IMR-90 (cell line): Measurements from ENCODE around the gene BCAS4. TPM values are rescaled to one million over a fixed set of nuclear protein-coding genes. Genes with fewer than 3 reads are reported as not detected.

Source experiments
- ATAC-seq: fragments of 200-7000 bp; cut with Tn5 transposase; 2 replicates; pipeline ENCODE4 v1.9.1; 2020; ENCODE audit warnings: low read depth, mild to moderate bottlenecking, moderate library complexity
- BruUV-seq: library from RNA; stranded (reverse); fragments of 400-500 nt; replicated peaks from 2 replicates; lab custom pipeline; 2021; lab: Mats Ljungman, UMichigan
- CTCF ChIA-PET: fragments of 300-600 bp; formaldehyde crosslinking; extraction: SDS; loops from one replicate; lab custom pipeline; 2021; ENCODE audit warnings: antibody characterized with exemption; lab: Yijun Ruan, JAX
- POLR2A ChIA-PET: fragments of 300-600 bp; sonication (Branson Sonifier 250); formaldehyde crosslinking; loops from one replicate; lab custom pipeline; 2022; ENCODE audit warnings: antibody characterized with exemption; ENCODE audit not compliant: unreplicated experiment; lab: Charles Lee
- DNase-seq: peaks from one replicate; pipeline ENCODE4 v3.0.0; 2013
- H2AFZ ChIP-seq: replicated peaks from 2 replicates; pipeline ENCODE3; 2013; ENCODE audit warnings: low read length, mild to moderate bottlenecking; ENCODE audit not compliant: poor library complexity
- H2AK5ac ChIP-seq: 2 replicates; pipeline ENCODE4 v1.6.1; 2013; ENCODE audit warnings: low read depth, low read length, inconsistent platforms
- H2AK9ac ChIP-seq: replicated peaks from 2 replicates; pipeline ENCODE3; 2013; ENCODE audit warnings: mild to moderate bottlenecking, low read depth, low read length, moderate library complexity; ENCODE audit not compliant: poor library complexity
- H2BK120ac ChIP-seq: 2 replicates; pipeline ENCODE4 v1.6.1; 2013; ENCODE audit warnings: low read depth, low read length, inconsistent platforms
- H2BK15ac ChIP-seq: 3 replicates; pipeline ENCODE4 v1.6.1; 2013; ENCODE audit warnings: low read depth, low read length, inconsistent platforms
- H2BK20ac ChIP-seq: 2 replicates; pipeline ENCODE4 v1.6.1; 2013; ENCODE audit warnings: low read depth, mild to moderate bottlenecking, inconsistent platforms, low read length, moderate library complexity
- H2BK5ac ChIP-seq: 2 replicates; pipeline ENCODE4 v1.6.1; 2013; ENCODE audit warnings: mild to moderate bottlenecking, low read depth, low read length, inconsistent platforms; ENCODE audit not compliant: poor library complexity, severe bottlenecking
- H3K14ac ChIP-seq: replicated peaks from 2 replicates; pipeline ENCODE4 v1.6.1; 2013; ENCODE audit warnings: low read depth, low read length, inconsistent platforms
- H3K18ac ChIP-seq: 2 replicates; pipeline ENCODE4 v1.6.1; 2013; ENCODE audit warnings: low read depth, low read length, control low read depth
- H3K23ac ChIP-seq: 2 replicates; pipeline ENCODE4 v1.6.1; 2013; ENCODE audit warnings: low read depth, low read length, inconsistent platforms
- H3K27ac ChIP-seq: 2 replicates; pipeline ENCODE4 v1.5.1; 2013; ENCODE audit warnings: mild to moderate bottlenecking, control low read depth, low read length; ENCODE audit not compliant: insufficient read depth
- H3K27me3 ChIP-seq: 2 replicates; pipeline ENCODE4 v1.6.1; 2013; ENCODE audit warnings: low read length; ENCODE audit not compliant: control insufficient read depth, insufficient read depth
- H3K36me3 ChIP-seq: 2 replicates; pipeline ENCODE4 v1.6.1; 2013; ENCODE audit warnings: low read length, mixed read lengths; ENCODE audit not compliant: control insufficient read depth, insufficient read depth
- H3K4ac ChIP-seq: 2 replicates; pipeline ENCODE4 v1.6.1; 2013; ENCODE audit warnings: low read depth, low read length, inconsistent platforms
- H3K4me1 ChIP-seq: 2 replicates; pipeline ENCODE4 v1.6.1; 2013; ENCODE audit warnings: low read length, mixed read lengths; ENCODE audit not compliant: control insufficient read depth, insufficient read depth
- H3K4me2 ChIP-seq: 2 replicates; pipeline ENCODE4 v1.6.1; 2013; ENCODE audit warnings: low read depth, mild to moderate bottlenecking, control low read depth, low read length, moderate library complexity
- H3K4me3 ChIP-seq: 2 replicates; pipeline ENCODE4 v1.5.1; 2013; ENCODE audit warnings: low read depth, mild to moderate bottlenecking, control low read depth, low read length, moderate library complexity; ENCODE audit not compliant: insufficient read depth
- H3K56ac ChIP-seq: 2 replicates; pipeline ENCODE4 v1.6.1; 2013; ENCODE audit warnings: low read length, inconsistent platforms; ENCODE audit not compliant: insufficient read depth; ENCODE audit errors: extremely low read depth
- H3K79me1 ChIP-seq, 2 experiments: 2 replicates each; pipeline ENCODE4 v1.6.1; 2013; ENCODE audit warnings: low read length in 2 of 2, inconsistent platforms in 1 of 2, low read depth in 1 of 2
- H3K9ac ChIP-seq: 2 replicates; pipeline ENCODE4 v1.6.1; 2013; ENCODE audit warnings: low read depth, low read length, control low read depth
- H3K9me1 ChIP-seq: 2 replicates; pipeline ENCODE4 v1.6.1; 2013; ENCODE audit warnings: low read length, inconsistent platforms; ENCODE audit not compliant: insufficient read depth
- H3K9me3 ChIP-seq: 2 replicates; pipeline ENCODE4 v1.6.1; 2013; ENCODE audit warnings: low read length; ENCODE audit not compliant: control insufficient read depth, insufficient read depth
- H4K20me1 ChIP-seq: 2 replicates; pipeline ENCODE4 v1.6.1; 2013; ENCODE audit warnings: low read length, inconsistent platforms; ENCODE audit not compliant: insufficient read depth
- H4K5ac ChIP-seq: 2 replicates; pipeline ENCODE4 v1.6.1; 2013; ENCODE audit warnings: mild to moderate bottlenecking, low read depth, low read length, control low read depth
- H4K8ac ChIP-seq, 2 experiments: 2 replicates each; pipeline ENCODE4 v1.6.1; 2013; ENCODE audit warnings: low read depth in 2 of 2, low read length in 2 of 2, control low read depth in 1 of 2, inconsistent platforms in 1 of 2
- H4K91ac ChIP-seq: 2 replicates; pipeline ENCODE4 v1.6.1; 2013; ENCODE audit warnings: low read depth, low read length, inconsistent platforms; ENCODE audit not compliant: insufficient read depth
- BHLHE40 ChIP-seq: fragments of 150-350 bp; IDR thresholded peaks from 2 replicates; pipeline ENCODE4 v1.6.1; 2016; ENCODE audit warnings: mild to moderate bottlenecking, low read depth, low read length
- CEBPB ChIP-seq: IDR thresholded peaks from 2 replicates; pipeline ENCODE4 v1.6.1; 2012; ENCODE audit warnings: low read depth, low read length, improper control_type of control experiment
- CHD1 ChIP-seq: IDR thresholded peaks from 2 replicates; pipeline ENCODE4 v1.6.1; 2012; ENCODE audit warnings: low read depth, low read length, improper control_type of control experiment
- MAFK ChIP-seq: IDR thresholded peaks from 2 replicates; pipeline ENCODE4 v1.6.1; 2012; ENCODE audit warnings: low read depth, low read length, improper control_type of control experiment
- MXI1 ChIP-seq: IDR thresholded peaks from 2 replicates; pipeline ENCODE4 v1.6.1; 2012; ENCODE audit warnings: low read depth, mild to moderate bottlenecking, low read length, moderate library complexity, borderline replicate concordance
- NFE2L2 ChIP-seq: fragments of 150-350 bp; IDR thresholded peaks from 2 replicates; pipeline ENCODE4 v1.6.1; 2016; ENCODE audit warnings: low read depth, mild to moderate bottlenecking, low read length
- RCOR1 ChIP-seq: IDR thresholded peaks from 2 replicates; pipeline ENCODE4 v1.6.1; 2012; ENCODE audit warnings: mild to moderate bottlenecking, low read length, improper control_type of control experiment; ENCODE audit not compliant: insufficient replicate concordance
- RFX5 ChIP-seq: IDR thresholded peaks from 2 replicates; pipeline ENCODE4 v1.8.0; 2012; ENCODE audit warnings: low read depth, mild to moderate bottlenecking, low read length, moderate library complexity
- WGBS, 2 experiments: methylation state at CpG; one replicate each; pipeline versions ENCODE4 v1.1.5 to v1.1.7; 2013; ENCODE audit warnings: missing lambda C conversion rate in 2 of 2; ENCODE audit not compliant: insufficient read length in 1 of 2; ENCODE audit errors: extremely low coverage in 2 of 2; 5-methylcytosine and 5-hydroxymethylcytosine counted together
- dilution Hi-C: fragments of 300-500 bp; cut with HindIII; formaldehyde crosslinking; loops from one replicate; pipeline ENCODE4 v1.14.3; 2018; ENCODE audit warnings: low sequenced_read_pairs; ENCODE audit not compliant: unreplicated experiment
- in situ Hi-C: fragments of 300-500 bp; cut with MboI; formaldehyde crosslinking; loops from 3 replicates; pipeline ENCODE4 v1.14.3; 2019; ENCODE audit warnings: low sequenced_read_pairs, inconsistent platforms, mixed read lengths
- intact Hi-C: fragments of 100-400 bp; cut with micrococcal nuclease; formaldehyde crosslinking; loops from 2 replicates; pipeline ENCODE4 v1.10.0; 2022
- polyA plus RNA-seq, 3 experiments: library from polyadenylated mRNA; depleted of rRNA; stranded (reverse); fragments of >200 nt; gene quantifications; 2 replicates each; pipeline ENCODE4 v1.2.3, GENCODE V29; 2012; ENCODE audit warnings: low replicate concordance in 1 of 3
- total RNA-seq: library from RNA; depleted of rRNA; stranded (reverse); fragments of >200 nt; gene quantifications from 2 replicates; pipeline ENCODE4 v1.2.3, GENCODE V29; 2012
- TF ChIP-seq, protein P1 (sequence below): conservative IDR thresholded peaks from 2 replicates; pipeline ENCODE4 v1.5.1; 2012; ENCODE audit warnings: mild to moderate bottlenecking, low read depth, low read length, improper control_type of control experiment

The BCAS4 gene
- total and polyA plus RNA-seq, 2 of the 4 experiments (the other 2 are of a cell fraction), result 42.7 to 47.5 TPM

DNA sequence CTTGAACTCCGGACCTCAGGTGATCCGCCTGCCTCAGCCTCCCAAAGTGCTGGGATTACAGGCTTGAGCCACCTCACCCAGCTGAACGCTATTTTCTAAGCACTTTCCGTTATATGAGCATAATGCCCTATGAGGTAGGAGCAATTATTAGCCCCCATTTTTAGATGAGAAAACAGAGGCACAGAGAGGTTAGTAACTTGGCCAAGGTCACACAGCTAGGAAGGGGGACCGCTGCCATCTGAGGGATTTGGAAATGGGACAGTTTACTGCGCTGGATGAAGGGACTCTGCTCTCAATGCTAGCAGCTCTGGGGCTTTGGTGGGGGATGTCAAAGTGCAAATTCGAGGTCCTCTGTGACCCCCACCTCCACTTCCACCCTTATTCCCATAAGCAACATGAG lies 62.5 kb downstream of the BCAS4 start:
- H3K4me2 ChIP-seq, result no peak overlapping the region
- in situ Hi-C loops, result no loop called here
- ChIA-PET POLR2A (no interaction called here), CTCF (no interaction called here)
- H3K4me1 ChIP-seq, result peaks cover 5% of the 10 kb centered on the region; the same call in 1 of the 2 replicates
- TF ChIP-seq, protein P1, sequence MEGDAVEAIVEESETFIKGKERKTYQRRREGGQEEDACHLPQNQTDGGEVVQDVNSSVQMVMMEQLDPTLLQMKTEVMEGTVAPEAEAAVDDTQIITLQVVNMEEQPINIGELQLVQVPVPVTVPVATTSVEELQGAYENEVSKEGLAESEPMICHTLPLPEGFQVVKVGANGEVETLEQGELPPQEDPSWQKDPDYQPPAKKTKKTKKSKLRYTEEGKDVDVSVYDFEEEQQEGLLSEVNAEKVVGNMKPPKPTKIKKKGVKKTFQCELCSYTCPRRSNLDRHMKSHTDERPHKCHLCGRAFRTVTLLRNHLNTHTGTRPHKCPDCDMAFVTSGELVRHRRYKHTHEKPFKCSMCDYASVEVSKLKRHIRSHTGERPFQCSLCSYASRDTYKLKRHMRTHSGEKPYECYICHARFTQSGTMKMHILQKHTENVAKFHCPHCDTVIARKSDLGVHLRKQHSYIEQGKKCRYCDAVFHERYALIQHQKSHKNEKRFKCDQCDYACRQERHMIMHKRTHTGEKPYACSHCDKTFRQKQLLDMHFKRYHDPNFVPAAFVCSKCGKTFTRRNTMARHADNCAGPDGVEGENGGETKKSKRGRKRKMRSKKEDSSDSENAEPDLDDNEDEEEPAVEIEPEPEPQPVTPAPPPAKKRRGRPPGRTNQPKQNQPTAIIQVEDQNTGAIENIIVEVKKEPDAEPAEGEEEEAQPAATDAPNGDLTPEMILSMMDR, result no peak
- TF ChIP-seq MXI1 (no peak), RCOR1 (no peak), CEBPB (no peak), RFX5 (no peak), MAFK (no peak), CHD1 (no peak), NFE2L2 (no peak), BHLHE40 (no peak)
- dilution Hi-C loops, result no loop called here
- H3K27ac ChIP-seq, result no peak overlapping the region
- H3K27me3 ChIP-seq, result no peaks in the 10 kb centered on the region
- no peak overlapping the region for H3K4ac ChIP-seq
- H3K9ac ChIP-seq, result no peak overlapping the region
- no peak overlapping the region for H3K4me3 ChIP-seq
- H3K9me3 ChIP-seq, result no peaks in the 10 kb centered on the region
- H3K56ac ChIP-seq, result no peak overlapping the region
- H3K9me1 ChIP-seq, result 0 out of 2 replicates have a peak, but pooled peaks cover 3% of the 10 kb centered on the region
- intact Hi-C loops, result no loop called here
- no peak overlapping the region for H4K91ac ChIP-seq
- H3K18ac ChIP-seq, result no peak overlapping the region
- no peak overlapping the region for H2AK5ac ChIP-seq
- no peak overlapping the region for H3K23ac ChIP-seq
- H2BK120ac ChIP-seq, result no peak overlapping the region
- no peaks in the 10 kb centered on the region for H3K36me3 ChIP-seq
- H4K8ac ChIP-seq, result no peak overlapping the region
- DNase-seq (no peak), ATAC-seq (no peak)
- no TSS peak for BruUV-seq
- H3K79me1 ChIP-seq, result peaks cover 0 to 5% of the 10 kb centered on the region in 2 experiments; a peak in 2 of 4 replicates
- no peak overlapping the region for H2AFZ ChIP-seq
- WGBS, 2 experiments, result 100% methylated on average over 1 of the region's 7 CpGs; no CpG with 5 or more reads in 1 of the 2 experiments
- no peak overlapping the region for H2BK20ac ChIP-seq
- H2BK5ac ChIP-seq, result no peak overlapping the region
- H3K14ac ChIP-seq, result no peak overlapping the region
- H2BK15ac ChIP-seq, result no peak overlapping the region
- H2AK9ac ChIP-seq, result no peak overlapping the region
- H4K5ac ChIP-seq, result no peak overlapping the region
- 0 out of 2 replicates have a peak, but pooled peaks cover 7% of the 10 kb centered on the region for H4K20me1 ChIP-seq
